Measurements from ENCODE around the gene LDB3.
"Not testable (repeated sequence)": the region's sequence is repeated elsewhere in the genome, so short reads cannot be mapped to it uniquely, and the experiment has no call there.

LDB3 gene

DNA sequence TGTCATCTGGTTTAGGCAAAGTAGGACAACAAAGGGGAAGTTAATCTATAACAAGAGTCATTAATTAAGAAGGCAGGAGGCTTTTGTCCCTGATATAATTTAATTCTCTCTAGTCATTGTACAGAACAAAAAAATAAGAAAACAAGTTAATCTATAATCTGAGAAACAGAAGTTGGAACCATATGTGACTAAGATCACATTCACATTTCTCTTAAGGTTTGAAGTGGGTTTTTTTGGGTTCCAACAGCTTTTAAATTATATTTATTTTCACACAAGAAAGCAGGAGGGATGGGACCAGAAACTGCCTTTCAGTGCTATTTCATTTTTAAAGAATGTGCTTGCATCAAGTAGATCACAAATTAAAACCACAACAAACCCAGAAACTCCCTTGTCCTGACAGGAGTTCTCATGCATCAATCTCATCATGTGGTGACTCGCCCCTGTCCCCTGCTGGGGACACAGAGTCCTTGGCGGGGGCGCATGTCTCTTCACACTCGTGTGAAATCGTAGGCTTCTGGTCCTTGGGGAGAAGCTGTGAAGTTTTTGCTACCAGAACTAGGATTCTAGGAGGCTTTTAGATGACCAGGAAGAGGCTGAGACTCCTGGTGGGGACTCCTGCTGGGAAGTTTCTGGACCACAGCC, 24.0 kb upstream of the LDB3 start:
- no peaks in the 10 kb centered on the region for H3K27me3 ChIP-seq
- TF ChIP-seq CTCF (IDR thresholded peaks at IDR 0.05), result peak in 1 of 2 experiments; percentile 25
- H3K4me3 ChIP-seq, result no peak overlapping the region
- intact Hi-C loops (cut with DNase I; ENCODE audit: low total_unique reads), result no loop called here
- H3K9me3 ChIP-seq, result no peaks in the 10 kb centered on the region
- H3K36me3 ChIP-seq, result no peaks in the 10 kb centered on the region
- DNase-seq, result peak in 1 of 2 donors; percentile 71
- H3K27ac ChIP-seq, result peak overlapping the region; percentile 46 to 58
- H3K4me1 ChIP-seq, result peaks cover 0 to 46% (median 19%) of the 10 kb centered on the region in 4 donors

GRCh38 chr10:86644794-86645445, 23.4 kb upstream of the LDB3 start:
- peak overlapping the region; percentile 46 to 58 for H3K27ac ChIP-seq
- no peak for TF ChIP-seq CTCF (IDR thresholded peaks at IDR 0.05)
- no peak overlapping the region for H3K4me3 ChIP-seq
- no peaks in the 10 kb centered on the region for H3K36me3 ChIP-seq
- H3K4me1 ChIP-seq, result peaks cover 0 to 52% (median 25%) of the 10 kb centered on the region in 4 donors
- DNase-seq, result no peak
- intact Hi-C loops (cut with DNase I; ENCODE audit: low total_unique reads), result no loop called here
- H3K27me3 ChIP-seq, result no peaks in the 10 kb centered on the region
- H3K9me3 ChIP-seq, result no peaks in the 10 kb centered on the region

DNA sequence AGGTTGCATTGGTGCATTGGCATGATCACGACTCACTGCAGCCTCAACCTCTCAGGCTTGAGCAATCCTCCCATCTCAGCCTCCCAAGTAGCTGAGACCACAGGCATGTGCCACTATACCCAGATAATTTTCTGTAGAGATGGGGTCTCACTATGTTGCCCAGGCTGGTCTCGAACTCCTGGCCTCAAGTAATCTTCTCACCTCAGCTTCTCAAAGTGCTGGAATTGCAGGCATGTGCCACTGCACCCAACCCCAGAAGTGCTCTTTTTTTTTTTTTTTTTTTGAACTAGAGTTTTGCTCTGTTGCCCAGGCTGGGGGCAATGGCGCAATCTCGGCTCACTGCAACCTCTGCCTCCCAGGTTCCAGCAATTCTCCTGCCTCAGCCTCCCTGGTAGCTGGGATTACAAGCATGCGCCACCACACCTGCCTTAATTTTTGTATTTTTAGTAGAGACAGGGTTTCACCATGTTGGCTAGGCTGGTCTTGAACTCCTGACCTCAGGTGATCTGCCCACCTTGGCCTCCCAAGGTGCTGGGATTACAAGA, 22.6 kb upstream of the LDB3 start:
- peak in 1 of 2 donors; percentile 12 for DNase-seq
- H3K36me3 ChIP-seq; intact Hi-C loops (cut with DNase I; ENCODE audit: low total_unique reads); H3K4me3 ChIP-seq; H3K9me3 ChIP-seq; H3K27me3 ChIP-seq; H3K27ac ChIP-seq: not testable (repeated sequence)
- peaks cover 0 to 60% (median 28%) of the 10 kb centered on the region in 4 donors for H3K4me1 ChIP-seq

GRCh38 chr10:86646532-86646931, 21.8 kb upstream of the LDB3 start:
- peaks cover 0 to 69% (median 30%) of the 10 kb centered on the region in 4 donors for H3K4me1 ChIP-seq
- H3K4me3 ChIP-seq, result no peak overlapping the region
- no peak overlapping the region for H3K27ac ChIP-seq
- no peak for TF ChIP-seq CTCF (IDR thresholded peaks at IDR 0.05)
- H3K36me3 ChIP-seq, result no peaks in the 10 kb centered on the region
- DNase-seq, result peak in 1 of 2 donors; percentile 14
- intact Hi-C loops (cut with DNase I; ENCODE audit: low total_unique reads), result no loop called here
- no peaks in the 10 kb centered on the region for H3K9me3 ChIP-seq
- H3K27me3 ChIP-seq, result no peaks in the 10 kb centered on the region

- Histone ChIP-seq H3K27me3 (no peaks in the 10 kb centered on the region), H3K4me3 (no peak overlapping the region), H3K27ac (no peak overlapping the region), H3K36me3 (no peaks in the 10 kb centered on the region), H3K9me3 (no peaks in the 10 kb centered on the region), H3K4me1 (peaks cover 0 to 70% (median 30%) of the 10 kb centered on the region in 4 donors)
- TF ChIP-seq CTCF (IDR thresholded peaks at IDR 0.05), result no peak
- intact Hi-C loops (cut with DNase I; ENCODE audit: low total_unique reads), result no loop called here
- no peak for DNase-seq
Observed at GRCh38 chr10:86646933-86647332, 21.4 kb upstream of the LDB3 start.
